ENCODE measurements around the gene SCG5.

GRCh38 chr15:32685576-32685975 is 44.1 kb downstream of the SCG5 start:
- TF ChIP-seq CTCF (IDR thresholded peaks at IDR 0.05; ENCODE audit: low read length) (no peak), EZH2 (optimal IDR thresholded peaks at IDR 0.05; ENCODE audit: low read depth, low read length) (no peak), EZH2phosphoT487 (IDR thresholded peaks at IDR 0.05; ENCODE audit: low read length) (no peak)
